ENCODE results near the gene MARK2.
A peak's percentile ranks its signal among the peaks of the same experiment; 100 is the strongest.

MARK2 gene

DNA sequence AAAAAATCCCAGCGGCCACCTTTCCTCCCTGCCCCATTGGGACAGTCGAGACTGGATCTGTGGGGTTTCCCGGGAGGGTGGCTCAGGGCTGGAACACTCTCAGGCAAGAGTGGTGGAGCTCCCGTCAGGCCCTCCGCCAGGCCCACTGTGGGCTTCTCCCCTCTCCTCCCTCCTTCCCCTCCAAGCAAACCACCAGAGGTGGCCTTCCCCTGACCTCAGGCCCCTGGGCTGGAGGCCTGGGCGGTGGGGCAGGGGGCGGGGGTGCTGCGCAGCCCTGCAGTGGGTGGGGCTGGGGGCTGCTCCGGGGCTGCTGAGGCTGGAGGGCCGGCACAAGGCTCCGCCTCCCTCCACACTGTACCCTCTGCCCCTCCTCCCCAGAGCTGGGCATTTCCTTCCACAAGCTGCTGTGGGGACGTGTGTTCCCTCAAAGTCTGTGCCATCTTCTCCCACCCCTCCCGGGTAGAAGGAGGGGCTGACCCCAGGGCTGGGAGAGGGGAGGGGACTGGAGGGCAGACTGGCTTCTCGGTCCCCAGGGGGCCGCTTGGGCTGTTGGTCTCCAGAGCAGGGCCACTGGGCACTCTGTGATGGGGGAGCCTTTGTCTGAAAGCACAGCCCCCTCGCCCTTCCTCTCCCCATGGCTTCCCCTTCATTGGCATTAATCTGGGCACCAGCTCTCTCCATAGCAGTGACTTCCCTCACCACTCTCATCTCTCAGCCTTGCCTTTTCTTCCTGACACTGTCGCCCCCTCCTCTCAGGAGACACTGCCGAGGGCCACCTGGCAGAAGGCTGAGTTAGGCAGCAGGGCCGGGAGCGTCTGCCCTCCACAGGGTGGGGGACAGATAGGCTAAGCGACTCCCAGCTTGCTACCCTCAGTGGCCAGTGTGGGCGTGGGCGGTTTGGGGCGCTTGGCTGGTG is 70.9 kb downstream of the MARK2 start:
- DNase-seq (ENCODE audit: low spot score): no peak

- DNase-seq (ENCODE audit: low spot score): no peak
Measured at GRCh38 chr11:63910675-63911074, 71.8 kb downstream of the MARK2 start.

GRCh38 chr11:63911440-63911839 is 72.5 kb downstream of the MARK2 start:
- no peak for DNase-seq (ENCODE audit: low spot score)

- no peak for DNase-seq (ENCODE audit: low spot score)
Measured at GRCh38 chr11:63911876-63912275, 73.0 kb downstream of the MARK2 start.

GRCh38 chr11:63912678-63913077 is 73.8 kb downstream of the MARK2 start:
- DNase-seq (ENCODE audit: low spot score): no peak

- no peak for DNase-seq (ENCODE audit: low spot score)
Measured at GRCh38 chr11:63913866-63914830, 75.2 kb downstream of the MARK2 start.

DNA sequence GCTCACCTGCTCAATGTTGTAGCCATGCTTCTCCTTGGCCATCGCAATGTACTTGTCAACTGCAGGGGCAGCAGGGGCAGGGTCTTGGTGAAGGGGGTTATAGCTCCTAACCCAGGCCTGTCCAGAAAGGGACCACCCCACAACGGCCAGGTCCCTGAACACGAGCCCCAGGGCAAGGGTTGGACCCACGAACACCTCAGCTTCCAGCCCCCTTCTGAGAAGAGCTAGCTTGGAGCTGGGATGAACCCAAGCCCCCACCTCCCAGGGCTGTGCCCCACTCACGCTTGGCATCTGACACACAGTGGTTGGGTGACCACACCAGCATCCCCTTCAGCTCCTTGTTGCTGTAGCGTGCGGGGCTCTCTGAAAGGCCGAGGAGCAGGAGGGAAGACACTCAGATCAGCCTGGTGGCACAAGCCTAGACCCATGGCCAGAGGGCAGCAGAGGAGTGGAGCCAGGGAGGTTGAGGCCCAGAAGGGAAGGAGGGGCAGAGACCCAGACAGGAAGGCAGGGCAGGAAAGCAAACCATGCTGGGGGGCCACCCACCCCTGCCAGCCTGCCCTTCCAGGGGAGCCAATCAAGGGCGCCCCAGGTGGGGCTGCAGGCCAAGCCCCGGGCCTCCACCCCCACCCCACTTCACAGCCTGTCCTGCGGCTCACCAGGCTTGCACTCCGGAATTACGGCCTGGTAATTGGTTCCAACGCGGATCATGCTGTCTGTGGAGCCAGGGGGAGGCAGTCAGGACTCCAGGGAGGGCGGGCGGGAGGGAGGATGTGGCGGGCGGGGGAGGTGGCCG is 76.2 kb downstream of the MARK2 start:
- DNase-seq (ENCODE audit: low spot score): no peak

- no peak for DNase-seq (ENCODE audit: low spot score)
Measured at GRCh38 chr11:63915961-63916836, 77.3 kb downstream of the MARK2 start.

DNA sequence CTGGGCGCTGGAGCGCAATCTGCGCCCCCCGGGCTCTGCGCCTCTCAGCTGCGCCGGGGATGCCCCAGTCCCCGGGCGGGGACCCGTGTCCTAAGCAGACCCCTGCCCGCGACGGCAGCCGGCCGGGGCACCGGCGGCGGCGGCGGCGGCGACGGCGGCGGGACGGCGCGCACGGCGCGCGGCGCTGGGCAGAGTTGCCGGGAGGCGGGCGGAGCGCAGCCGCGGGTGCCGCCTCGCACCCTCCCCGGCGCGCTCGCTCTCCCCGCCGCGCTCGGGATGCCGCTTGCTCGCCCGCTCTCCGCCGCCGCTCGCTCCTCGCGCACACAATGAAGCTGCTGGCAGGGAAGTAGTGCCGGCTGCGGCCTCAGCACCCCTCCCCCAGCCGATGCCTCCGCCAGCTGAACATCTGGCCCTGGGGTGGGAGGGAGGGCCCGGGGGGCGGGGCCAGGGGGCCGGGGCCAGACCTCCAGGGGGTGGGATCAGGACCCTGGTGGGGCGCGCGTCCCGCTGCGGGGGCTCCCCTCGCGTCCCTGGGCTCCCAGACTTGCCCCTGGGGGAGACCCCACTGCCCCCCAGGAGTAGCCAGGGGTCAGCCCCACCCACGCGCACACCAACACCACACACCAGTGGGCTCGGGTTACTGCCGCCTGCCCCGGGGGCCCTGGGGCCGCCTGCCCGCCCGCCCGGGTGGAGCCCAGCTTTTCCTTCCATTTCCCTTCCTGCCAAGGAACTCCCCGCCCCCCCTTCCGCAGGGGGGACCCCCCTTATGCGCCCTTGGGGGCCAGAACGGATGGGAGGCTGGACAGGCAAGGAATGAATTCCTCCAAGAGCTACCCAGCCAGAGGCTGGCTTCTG is 78.2 kb downstream of the MARK2 start, which contains the start of gene RCOR2:
Gene RCOR2, minus strand, starts transcription at position 328 of the 855 bp plus-strand sequence. CDS start 708 bp downstream, outside the sequence.
- peak; percentile 46 for DNase-seq (ENCODE audit: low spot score)

DNA sequence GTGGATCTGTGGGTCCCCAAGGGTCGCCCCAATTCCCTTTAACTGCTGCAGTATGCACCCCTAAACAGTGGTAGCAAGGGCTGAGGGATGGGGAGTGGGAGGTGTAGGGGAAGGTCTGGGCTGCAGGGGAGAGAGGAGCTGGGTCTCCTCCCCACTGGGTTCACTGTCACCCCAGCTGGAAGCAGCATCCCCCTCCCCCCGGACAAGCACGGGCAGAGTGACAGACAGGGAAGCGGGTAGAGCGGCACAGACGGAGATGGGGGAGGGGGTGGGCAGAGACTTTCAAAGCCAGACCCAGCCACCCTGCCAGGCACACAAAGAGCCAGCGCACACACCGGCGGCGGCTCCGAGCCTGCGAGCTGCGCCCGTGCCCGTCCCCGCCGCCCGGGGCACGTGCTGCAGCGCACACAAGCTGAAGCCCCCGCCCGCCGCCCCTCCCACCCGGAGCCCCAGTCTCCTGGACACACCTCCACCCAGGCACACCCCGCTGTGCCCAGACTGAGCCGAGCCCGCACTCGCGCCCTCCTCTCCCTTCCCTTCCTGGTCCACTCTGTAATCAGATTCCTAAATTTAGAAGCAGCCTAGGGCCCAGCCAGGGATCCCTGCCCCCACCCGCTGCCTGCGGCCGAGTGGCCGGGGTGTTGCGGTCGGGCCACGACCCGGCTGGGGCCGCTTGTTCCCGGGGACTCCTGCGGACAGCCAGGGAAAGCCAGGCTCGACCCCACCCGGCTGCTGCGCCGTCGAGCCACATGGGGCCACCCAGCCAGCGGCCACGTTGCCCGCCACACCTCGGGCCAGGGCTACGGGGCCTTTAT is 79.0 kb downstream of the MARK2 start:
- DNase-seq (ENCODE audit: low spot score): no peak

GRCh38 chr11:63918507-63919191 is 79.7 kb downstream of the MARK2 start:
- DNase-seq (ENCODE audit: low spot score): no peak

GRCh38 chr11:63919267-63920125 is 80.6 kb downstream of the MARK2 start:
- no peak for DNase-seq (ENCODE audit: low spot score)

- no peak for DNase-seq (ENCODE audit: low spot score)
Measured at GRCh38 chr11:63920126-63920938, 81.4 kb downstream of the MARK2 start.

DNA sequence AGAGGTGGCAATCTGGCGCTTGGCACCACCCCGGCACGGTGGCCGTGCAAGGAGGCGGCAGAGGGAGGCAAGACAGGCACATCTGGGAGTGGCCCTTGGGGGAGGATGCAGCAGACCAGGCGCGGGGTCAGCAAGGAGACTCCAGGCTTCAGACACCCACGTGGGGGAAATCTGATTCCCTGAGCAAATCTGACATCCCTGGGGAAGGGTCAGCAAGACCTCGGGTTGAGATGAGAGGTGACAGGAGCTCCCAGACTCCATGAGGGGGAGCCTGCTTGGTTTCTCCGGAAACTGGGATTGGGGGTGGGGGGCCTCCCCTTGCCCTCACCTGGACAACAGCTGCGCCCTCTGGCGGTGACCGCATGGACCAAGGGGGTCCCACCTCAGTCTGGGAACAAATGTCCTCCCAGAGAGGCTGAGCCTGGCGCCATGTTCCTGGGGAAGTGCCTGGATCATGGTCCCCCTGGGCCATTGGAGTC is 82.1 kb downstream of the MARK2 start:
- no peak for DNase-seq (ENCODE audit: low spot score)

GRCh38 chr11:63922673-63923192 is 83.8 kb downstream of the MARK2 start:
- DNase-seq (ENCODE audit: low spot score): no peak

DNA sequence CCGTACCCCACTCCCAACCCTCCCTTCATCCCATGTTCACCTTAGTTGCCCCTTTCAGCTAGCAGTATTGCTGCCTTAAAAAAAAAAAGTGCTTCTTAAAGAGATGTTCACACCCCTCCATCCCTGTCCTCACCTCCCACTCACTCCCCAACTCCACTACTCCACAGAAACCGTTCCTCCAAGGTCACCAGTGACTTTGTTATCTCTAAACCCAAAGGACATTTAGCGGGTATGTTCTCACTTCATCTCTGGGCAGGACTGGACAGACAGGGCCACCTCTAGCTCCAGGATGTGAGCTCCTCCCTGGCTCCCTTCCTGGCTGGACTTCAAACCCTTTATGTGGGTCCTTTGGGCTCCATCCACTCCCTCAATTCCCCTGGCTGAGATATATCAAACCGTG is 84.4 kb downstream of the MARK2 start:
- no peak for DNase-seq (ENCODE audit: low spot score)

Measured in LoVo (cell line).